H9 (cell line): ENCODE data around the gene HLA-DQA1. TPM values are rescaled to one million over a fixed set of nuclear protein-coding genes. Genes with fewer than 3 reads are reported as not detected.

Experiments used
- DNase-seq: peaks from one replicate; pipeline ENCODE4 v3.0.0-alpha.2; 2017
- H2AFZ ChIP-seq: one replicate; pipeline ENCODE4 v1.6.1; 2013; ENCODE audit warnings: mild to moderate bottlenecking, low read length, control low read depth, moderate library complexity
- H2AK5ac ChIP-seq: 2 replicates; pipeline ENCODE4 v1.6.1; 2013; ENCODE audit warnings: low read length, control low read depth, mixed read lengths; ENCODE audit not compliant: insufficient read length
- H2BK120ac ChIP-seq: one replicate; pipeline ENCODE4 v1.6.1; 2013; ENCODE audit warnings: low read depth, mild to moderate bottlenecking, low read length, control low read depth, inconsistent platforms; ENCODE audit not compliant: poor library complexity, severe bottlenecking
- H2BK12ac ChIP-seq: 2 replicates; pipeline ENCODE4 v1.6.1; 2013; ENCODE audit warnings: low read length, control low read depth, mixed read lengths, low read depth; ENCODE audit not compliant: insufficient read length
- H2BK15ac ChIP-seq: 2 replicates; pipeline ENCODE4 v1.6.1; 2013; ENCODE audit warnings: low read depth, low read length, control low read depth
- H2BK20ac ChIP-seq: one replicate; pipeline ENCODE4 v1.6.1; 2013; ENCODE audit warnings: low read depth, mild to moderate bottlenecking, low read length, control low read depth, inconsistent platforms; ENCODE audit not compliant: poor library complexity, severe bottlenecking
- H2BK5ac ChIP-seq: 2 replicates; pipeline ENCODE4 v1.6.1; 2013; ENCODE audit warnings: low read length, control low read depth, mixed read lengths; ENCODE audit not compliant: insufficient read length
- H3K14ac ChIP-seq: 2 replicates; pipeline ENCODE4 v1.6.1; 2013; ENCODE audit warnings: low read length, control low read depth; ENCODE audit not compliant: insufficient read depth
- H3K18ac ChIP-seq: 2 replicates; pipeline ENCODE4 v1.6.1; 2013; ENCODE audit warnings: low read depth, mild to moderate bottlenecking, mixed read lengths, low read length, control low read depth; ENCODE audit not compliant: insufficient read length
- H3K23ac ChIP-seq: 2 replicates; pipeline ENCODE4 v1.6.1; 2013; ENCODE audit warnings: low read length, control low read depth, mixed read lengths, low read depth; ENCODE audit not compliant: insufficient read length
- H3K23me2 ChIP-seq: 2 replicates; pipeline ENCODE4 v1.6.1; 2013; ENCODE audit warnings: low read depth, mild to moderate bottlenecking, mixed read lengths, low read length, control low read depth; ENCODE audit not compliant: insufficient read length, poor library complexity, severe bottlenecking
- H3K27ac ChIP-seq: 2 replicates; pipeline ENCODE4 v1.5.1; 2013; ENCODE audit warnings: low read length, control low read depth, mixed read lengths, low read depth; ENCODE audit not compliant: insufficient read length
- H3K27me3 ChIP-seq: 2 replicates; pipeline ENCODE4 v1.6.1; 2013; ENCODE audit warnings: low read length, control low read depth, inconsistent platforms; ENCODE audit not compliant: insufficient read depth
- H3K4ac ChIP-seq: 2 replicates; pipeline ENCODE4 v1.6.1; 2013; ENCODE audit warnings: low read depth, mild to moderate bottlenecking, control low read depth, inconsistent platforms, low read length, moderate library complexity
- H3K4me1 ChIP-seq: 2 replicates; pipeline ENCODE4 v1.6.1; 2013; ENCODE audit warnings: low read length, control low read depth, inconsistent platforms; ENCODE audit not compliant: insufficient read depth
- H3K4me2 ChIP-seq: 2 replicates; pipeline ENCODE4 v1.6.1; 2013; ENCODE audit warnings: low read length, control low read depth, mixed read lengths; ENCODE audit not compliant: insufficient read length, insufficient read depth
- H3K56ac ChIP-seq: 2 replicates; pipeline ENCODE4 v1.6.1; 2013; ENCODE audit warnings: low read depth, mild to moderate bottlenecking, mixed read lengths, low read length, control low read depth; ENCODE audit not compliant: insufficient read length
- H3K79me1 ChIP-seq: 2 replicates; pipeline ENCODE4 v1.6.1; 2013; ENCODE audit warnings: low read depth, mild to moderate bottlenecking, moderate library complexity, low read length, control low read depth, inconsistent platforms; ENCODE audit not compliant: insufficient read depth, poor library complexity, severe bottlenecking
- H3K79me2 ChIP-seq: 2 replicates; pipeline ENCODE4 v1.6.1; 2013; ENCODE audit warnings: low read length, control low read depth, inconsistent platforms; ENCODE audit not compliant: insufficient read depth
- H3K9ac ChIP-seq: 2 replicates; pipeline ENCODE4 v1.6.1; 2013; ENCODE audit warnings: low read length, control low read depth, mixed read lengths; ENCODE audit not compliant: insufficient read length; ENCODE audit errors: extremely low read depth
- H3K9me3 ChIP-seq: one replicate; pipeline ENCODE4 v1.6.1; 2013; ENCODE audit warnings: low read depth, low read length, inconsistent platforms; ENCODE audit not compliant: control insufficient read depth
- H3T11ph ChIP-seq: one replicate; pipeline ENCODE4 v1.6.1; 2013; ENCODE audit warnings: mild to moderate bottlenecking, low read length, control low read depth, inconsistent platforms
- H4K20me1 ChIP-seq: one replicate; pipeline ENCODE4 v1.6.1; 2013; ENCODE audit not compliant: control insufficient read depth, insufficient read length, insufficient read depth
- H4K5ac ChIP-seq: 2 replicates; pipeline ENCODE4 v1.6.1; 2013; ENCODE audit warnings: low read depth, mild to moderate bottlenecking, mixed read lengths, low read length, control low read depth; ENCODE audit not compliant: insufficient read length
- H4K8ac ChIP-seq: replicated peaks from 2 replicates; pipeline ENCODE4 v1.6.1; 2013; ENCODE audit warnings: low read length, control low read depth, mixed read lengths, low read depth; ENCODE audit not compliant: insufficient read length
- H4K91ac ChIP-seq: 2 replicates; pipeline ENCODE4 v1.6.1; 2013; ENCODE audit warnings: low read depth, mild to moderate bottlenecking, moderate library complexity, mixed read lengths, low read length, control low read depth; ENCODE audit not compliant: insufficient read length
- H3K27ac Mint-ChIP-seq, 3 experiments: 2 replicates in 2 of 3; 3 replicates in 1 of 3; pipeline ENCODE4 v1.8.0; 2020 to 2021; ENCODE audit warnings: mixed read lengths in 3 of 3, mild to moderate bottlenecking in 1 of 3, moderate library complexity in 1 of 3
- H3K27me3 Mint-ChIP-seq: 2 replicates; pipeline ENCODE4 v1.8.0; 2021; ENCODE audit warnings: low read depth, mild to moderate bottlenecking, moderate library complexity, mixed read lengths
- H3K36me3 Mint-ChIP-seq, 3 experiments: 2 replicates in 2 of 3; 3 replicates in 1 of 3; pipeline ENCODE4 v1.8.0; 2020 to 2021; ENCODE audit warnings: low read depth in 3 of 3, mixed read lengths in 3 of 3; ENCODE audit not compliant: insufficient read depth in 1 of 3
- H3K4me1 Mint-ChIP-seq, 2 experiments: 2 replicates each; pipeline ENCODE4 v1.8.0; 2020; ENCODE audit warnings: mixed read lengths in 2 of 2
- H3K4me3 Mint-ChIP-seq, 2 experiments: 2 replicates in 1 of 2; 3 replicates in 1 of 2; pipeline ENCODE4 v1.8.0; 2020 to 2021; ENCODE audit warnings: mild to moderate bottlenecking in 2 of 2, mixed read lengths in 2 of 2, moderate library complexity in 1 of 2
- H3K9me3 Mint-ChIP-seq, 2 experiments: 2 replicates in 1 of 2; 3 replicates in 1 of 2; pipeline ENCODE4 v1.8.0; 2020; ENCODE audit warnings: mild to moderate bottlenecking in 2 of 2, mixed read lengths in 2 of 2, moderate library complexity in 1 of 2
- WGBS: extraction: QIAGEN DNeasy Blood & Tissue Kit; methylation state at CpG from one replicate; pipeline ENCODE4 v1.1.7; 2013; ENCODE audit warnings: missing lambda C conversion rate, low lambda C conversion rate, mixed read lengths; ENCODE audit not compliant: insufficient read length; ENCODE audit errors: extremely low coverage; 5-methylcytosine and 5-hydroxymethylcytosine counted together
- total RNA-seq: library from RNA; stranded (reverse); gene quantifications from 2 replicates; pipeline ENCODE4 v1.2.1, GENCODE V29; 2021
- TF ChIP-seq, protein P1 (sequence below): fragments of 200-600 bp; sonication (generic); conservative IDR thresholded peaks from 3 replicates; pipeline ENCODE4 v1.8.0; 2021; ENCODE audit warnings: antibody characterized with exemption, mild to moderate bottlenecking

HLA-DQA1 gene
- total RNA-seq, 1 experiment from 2014 or later = 1.7 TPM

- Histone ChIP-seq H4K5ac (no peak overlapping the region), H3K79me2 (no peaks in the 10 kb centered on the region), H3K23me2 (no peaks in the 10 kb centered on the region), H2BK5ac (no peak overlapping the region), H3K27me3 (no peaks in the 10 kb centered on the region), H4K8ac (no peak overlapping the region), H3T11ph (no peak overlapping the region), H3K56ac (no peak overlapping the region), H3K14ac (no peak overlapping the region), H3K18ac (no peak overlapping the region), H2BK15ac (no peak overlapping the region), H3K79me1 (no peaks in the 10 kb centered on the region), H3K4me2 (no peak overlapping the region), H3K27ac (no peak overlapping the region), H3K9me3 (no peaks in the 10 kb centered on the region), H4K20me1 (no peaks in the 10 kb centered on the region), H2BK120ac (no peak overlapping the region), H3K4me1 (no peaks in the 10 kb centered on the region), H3K23ac (no peak overlapping the region), H4K91ac (no peak overlapping the region), H3K4ac (no peak overlapping the region), H2BK20ac (no peak overlapping the region), H2AK5ac (no peak overlapping the region), H2BK12ac (no peak overlapping the region), H2AFZ (no peak overlapping the region), H3K9ac (no peak overlapping the region)
- Mint-ChIP-seq H3K9me3 (peaks cover 6 to 10% of the 10 kb centered on the region in 2 experiments; a peak in 4 of 5 replicates), H3K27me3 (no peaks in the 10 kb centered on the region), H3K4me1 (0 out of 4 replicates have a peak, but pooled peaks cover 0 to 4% of the 10 kb centered on the region in 2 experiments), H3K4me3 (no peak overlapping the region), H3K36me3 (peaks cover 0 to 4% (median 0%) of the 10 kb centered on the region in 3 experiments; a peak in 1 of 7 replicates), H3K27ac (no peak overlapping the region)
- no peak for DNase-seq
- WGBS = no CpG with 5 or more reads among the region's 3 CpGs
- TF ChIP-seq, protein P1, sequence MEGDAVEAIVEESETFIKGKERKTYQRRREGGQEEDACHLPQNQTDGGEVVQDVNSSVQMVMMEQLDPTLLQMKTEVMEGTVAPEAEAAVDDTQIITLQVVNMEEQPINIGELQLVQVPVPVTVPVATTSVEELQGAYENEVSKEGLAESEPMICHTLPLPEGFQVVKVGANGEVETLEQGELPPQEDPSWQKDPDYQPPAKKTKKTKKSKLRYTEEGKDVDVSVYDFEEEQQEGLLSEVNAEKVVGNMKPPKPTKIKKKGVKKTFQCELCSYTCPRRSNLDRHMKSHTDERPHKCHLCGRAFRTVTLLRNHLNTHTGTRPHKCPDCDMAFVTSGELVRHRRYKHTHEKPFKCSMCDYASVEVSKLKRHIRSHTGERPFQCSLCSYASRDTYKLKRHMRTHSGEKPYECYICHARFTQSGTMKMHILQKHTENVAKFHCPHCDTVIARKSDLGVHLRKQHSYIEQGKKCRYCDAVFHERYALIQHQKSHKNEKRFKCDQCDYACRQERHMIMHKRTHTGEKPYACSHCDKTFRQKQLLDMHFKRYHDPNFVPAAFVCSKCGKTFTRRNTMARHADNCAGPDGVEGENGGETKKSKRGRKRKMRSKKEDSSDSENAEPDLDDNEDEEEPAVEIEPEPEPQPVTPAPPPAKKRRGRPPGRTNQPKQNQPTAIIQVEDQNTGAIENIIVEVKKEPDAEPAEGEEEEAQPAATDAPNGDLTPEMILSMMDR = no peak
Observed at GRCh38 chr6:32604434-32604877, 32.8 kb upstream of the HLA-DQA1 start.
